ENCODE data around the gene FGFR2. TPM values are rescaled to one million over a fixed set of nuclear protein-coding genes. Genes with fewer than 3 reads are reported as not detected.

FGFR2 gene
- polyA plus RNA-seq, 1 donor from 2014 or later: 14.8 TPM

GRCh38 chr10:121510201-121510771 is 88.0 kb downstream of the FGFR2 start:
- no peaks in the 10 kb centered on the region for H3K9me2 ChIP-seq (ENCODE audit: insufficient read depth, low read length)
- H4K20me1 ChIP-seq (ENCODE audit: insufficient read depth): no peaks in the 10 kb centered on the region
- no peak overlapping the region for H2AFZ ChIP-seq (ENCODE audit: low read depth, low read length)
- H3K79me2 ChIP-seq (replicated peaks; ENCODE audit: insufficient read depth, low read length): no peaks in the 10 kb centered on the region
- no peak overlapping the region for H3K9ac ChIP-seq (ENCODE audit: low read length)
- H3K27me3 ChIP-seq (ENCODE audit: insufficient read depth, low read depth, low read length): no peaks in the 10 kb centered on the region
- no peaks in the 10 kb centered on the region for H3K36me3 ChIP-seq (ENCODE audit: insufficient read depth, low read length)
- H3K27ac ChIP-seq (ENCODE audit: low read length): no peak overlapping the region
- H3K4me2 ChIP-seq (ENCODE audit: low read length): no peak overlapping the region
- H3K9me3 ChIP-seq (ENCODE audit: low read length): no peaks in the 10 kb centered on the region
- no peaks in the 10 kb centered on the region for H3F3A ChIP-seq (ENCODE audit: insufficient read depth, low read length, poor library complexity, severe bottlenecking)
- no peak overlapping the region for H3K4me3 ChIP-seq (ENCODE audit: low read length)
- no peak for TF ChIP-seq RAD21 (conservative IDR thresholded peaks at IDR 0.05)
- TF ChIP-seq CTCF (IDR thresholded peaks at IDR 0.05; ENCODE audit: poor library complexity, severe bottlenecking): no peak
- TF ChIP-seq, protein P1, sequence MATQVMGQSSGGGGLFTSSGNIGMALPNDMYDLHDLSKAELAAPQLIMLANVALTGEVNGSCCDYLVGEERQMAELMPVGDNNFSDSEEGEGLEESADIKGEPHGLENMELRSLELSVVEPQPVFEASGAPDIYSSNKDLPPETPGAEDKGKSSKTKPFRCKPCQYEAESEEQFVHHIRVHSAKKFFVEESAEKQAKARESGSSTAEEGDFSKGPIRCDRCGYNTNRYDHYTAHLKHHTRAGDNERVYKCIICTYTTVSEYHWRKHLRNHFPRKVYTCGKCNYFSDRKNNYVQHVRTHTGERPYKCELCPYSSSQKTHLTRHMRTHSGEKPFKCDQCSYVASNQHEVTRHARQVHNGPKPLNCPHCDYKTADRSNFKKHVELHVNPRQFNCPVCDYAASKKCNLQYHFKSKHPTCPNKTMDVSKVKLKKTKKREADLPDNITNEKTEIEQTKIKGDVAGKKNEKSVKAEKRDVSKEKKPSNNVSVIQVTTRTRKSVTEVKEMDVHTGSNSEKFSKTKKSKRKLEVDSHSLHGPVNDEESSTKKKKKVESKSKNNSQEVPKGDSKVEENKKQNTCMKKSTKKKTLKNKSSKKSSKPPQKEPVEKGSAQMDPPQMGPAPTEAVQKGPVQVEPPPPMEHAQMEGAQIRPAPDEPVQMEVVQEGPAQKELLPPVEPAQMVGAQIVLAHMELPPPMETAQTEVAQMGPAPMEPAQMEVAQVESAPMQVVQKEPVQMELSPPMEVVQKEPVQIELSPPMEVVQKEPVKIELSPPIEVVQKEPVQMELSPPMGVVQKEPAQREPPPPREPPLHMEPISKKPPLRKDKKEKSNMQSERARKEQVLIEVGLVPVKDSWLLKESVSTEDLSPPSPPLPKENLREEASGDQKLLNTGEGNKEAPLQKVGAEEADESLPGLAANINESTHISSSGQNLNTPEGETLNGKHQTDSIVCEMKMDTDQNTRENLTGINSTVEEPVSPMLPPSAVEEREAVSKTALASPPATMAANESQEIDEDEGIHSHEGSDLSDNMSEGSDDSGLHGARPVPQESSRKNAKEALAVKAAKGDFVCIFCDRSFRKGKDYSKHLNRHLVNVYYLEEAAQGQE (IDR thresholded peaks at IDR 0.05; ENCODE audit: borderline replicate concordance): no peak
- no peak for TF ChIP-seq TAF1 (IDR thresholded peaks at IDR 0.05; ENCODE audit: low read depth)
- no peak for TF ChIP-seq EZH2 (IDR thresholded peaks at IDR 0.05; ENCODE audit: borderline replicate concordance, insufficient read depth, low read length, poor library complexity, severe bottlenecking)
- TF ChIP-seq SMC3 (conservative IDR thresholded peaks at IDR 0.05; ENCODE audit: poor library complexity): no peak
- no peak for TF ChIP-seq EP300 (conservative IDR thresholded peaks at IDR 0.05; ENCODE audit: poor library complexity, severe bottlenecking)
- no peak for TF ChIP-seq MXI1 (conservative IDR thresholded peaks at IDR 0.05; ENCODE audit: poor library complexity, severe bottlenecking)
- TF ChIP-seq POLR2AphosphoS5 (IDR thresholded peaks at IDR 0.05): no peak

DNA sequence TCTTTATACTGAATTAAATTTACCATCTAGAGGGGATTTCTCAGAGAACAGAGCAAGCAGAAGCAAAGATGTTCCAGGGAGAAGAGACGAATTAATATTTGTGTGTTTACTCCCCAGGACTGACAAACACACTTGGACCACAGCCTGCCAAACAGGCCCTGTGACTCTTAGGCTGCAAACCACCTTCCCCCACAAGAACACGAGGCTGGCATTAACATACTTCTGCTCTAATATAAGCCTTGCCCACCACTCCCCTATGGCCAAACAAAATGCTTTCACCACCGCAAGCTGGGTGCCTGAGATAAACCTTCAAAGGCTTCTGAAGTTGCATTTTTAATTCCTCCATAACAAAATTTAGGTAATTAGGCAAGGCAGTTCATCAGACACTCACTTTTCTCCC is 88.4 kb downstream of the FGFR2 start:
- Histone ChIP-seq H2AFZ (ENCODE audit: low read depth, low read length) (no peak overlapping the region), H3K9me3 (ENCODE audit: low read length) (no peaks in the 10 kb centered on the region), H3K4me2 (ENCODE audit: low read length) (no peak overlapping the region), H3K4me3 (ENCODE audit: low read length) (no peak overlapping the region), H3K27ac (ENCODE audit: low read length) (no peak overlapping the region), H3K9ac (ENCODE audit: low read length) (no peak overlapping the region), H3K9me2 (ENCODE audit: insufficient read depth, low read length) (no peaks in the 10 kb centered on the region), H3K36me3 (ENCODE audit: insufficient read depth, low read length) (no peaks in the 10 kb centered on the region), H3F3A (ENCODE audit: insufficient read depth, low read length, poor library complexity, severe bottlenecking) (no peaks in the 10 kb centered on the region), H3K27me3 (ENCODE audit: insufficient read depth, low read depth, low read length) (no peaks in the 10 kb centered on the region), H3K79me2 (replicated peaks; ENCODE audit: insufficient read depth, low read length) (no peaks in the 10 kb centered on the region), H4K20me1 (ENCODE audit: insufficient read depth) (no peaks in the 10 kb centered on the region)
- TF ChIP-seq EZH2 (IDR thresholded peaks at IDR 0.05; ENCODE audit: borderline replicate concordance, insufficient read depth, low read length, poor library complexity, severe bottlenecking) (no peak), SMC3 (conservative IDR thresholded peaks at IDR 0.05; ENCODE audit: poor library complexity) (no peak), CTCF (IDR thresholded peaks at IDR 0.05; ENCODE audit: poor library complexity, severe bottlenecking) (no peak), EP300 (conservative IDR thresholded peaks at IDR 0.05; ENCODE audit: poor library complexity, severe bottlenecking) (no peak), POLR2AphosphoS5 (IDR thresholded peaks at IDR 0.05) (no peak), MXI1 (conservative IDR thresholded peaks at IDR 0.05; ENCODE audit: poor library complexity, severe bottlenecking) (no peak), TAF1 (IDR thresholded peaks at IDR 0.05; ENCODE audit: low read depth) (no peak), RAD21 (conservative IDR thresholded peaks at IDR 0.05) (no peak)
